NCI-H2196 treated with DMSO at 0.1 percent for 48 hours (cell line): ENCODE results near the gene PBX3.

ENCODE experiments used
- DNase-seq: peaks from one replicate; lab custom pipeline; 2025; ENCODE audit not compliant: unreplicated experiment; lab: John Stamatoyannopoulos, UW

Gene PBX3

GRCh38 chr9:125747053-125747764 lies at the start of gene PBX3:
TSS of gene PBX3 (plus strand) at chr9:125747373.
- peak; percentile 23 for DNase-seq

DNA sequence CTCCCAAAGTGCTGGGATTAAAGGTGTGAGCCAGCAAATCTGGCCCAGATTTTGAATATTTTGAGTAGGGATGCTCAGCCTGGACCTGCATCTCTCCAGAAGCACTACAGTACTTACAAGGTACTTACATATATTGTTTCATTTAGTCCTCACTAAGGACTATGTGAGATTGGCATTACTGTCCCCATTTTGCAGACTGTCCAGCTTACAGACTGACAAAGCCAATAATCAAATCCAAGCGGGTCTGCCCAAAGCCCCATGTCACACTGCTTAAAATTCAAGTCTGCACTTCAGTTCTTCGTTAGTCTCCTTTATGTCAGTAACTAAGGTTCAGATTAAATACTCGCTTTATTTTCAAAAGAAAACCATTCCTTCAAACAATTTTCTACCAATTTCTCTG lies 47.3 kb upstream of the PBX3 start:
- no peak for DNase-seq

GRCh38 chr9:125700791-125701190 lies 46.4 kb upstream of the PBX3 start:
- no peak for DNase-seq

GRCh38 chr9:125701351-125701750 lies 45.8 kb upstream of the PBX3 start:
- DNase-seq: no peak

DNA sequence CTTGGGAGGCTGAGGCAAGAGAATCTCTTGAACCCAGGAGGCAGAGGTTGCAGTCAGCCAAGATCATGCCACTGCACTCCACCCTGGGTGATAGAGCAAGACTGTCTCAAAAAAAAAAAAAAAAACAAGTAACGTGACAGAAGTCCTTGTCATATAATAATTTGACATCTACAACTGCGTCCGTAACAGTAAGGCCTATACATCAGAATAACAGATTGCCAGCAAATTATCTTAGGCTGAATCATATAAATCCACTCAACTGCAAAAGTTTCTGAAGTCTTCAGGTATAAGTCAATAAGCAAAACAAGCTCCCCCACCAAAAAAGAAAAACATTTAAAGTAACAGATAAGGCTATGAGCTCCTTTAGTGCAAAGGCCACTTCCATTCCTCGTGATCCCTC lies 43.5 kb upstream of the PBX3 start:
- no peak for DNase-seq

- DNase-seq: no peak
Measured at GRCh38 chr9:125705893-125706292, 41.3 kb upstream of the PBX3 start.

- peak; percentile 92 for DNase-seq
Measured at GRCh38 chr9:125706651-125707471, 40.3 kb upstream of the PBX3 start, which contains the start of gene MAPKAP1. TSS of gene MAPKAP1 (minus strand) at chr9:125707208. CDS start at chr9:125672574, 34,634 bp downstream.

- DNase-seq: no peak
Measured at GRCh38 chr9:125707472-125707804, 39.7 kb upstream of the PBX3 start.

GRCh38 chr9:125726456-125727132 lies 20.6 kb upstream of the PBX3 start:
- no peak for DNase-seq

GRCh38 chr9:125730168-125730567 lies 17.0 kb upstream of the PBX3 start:
- DNase-seq: no peak

DNA sequence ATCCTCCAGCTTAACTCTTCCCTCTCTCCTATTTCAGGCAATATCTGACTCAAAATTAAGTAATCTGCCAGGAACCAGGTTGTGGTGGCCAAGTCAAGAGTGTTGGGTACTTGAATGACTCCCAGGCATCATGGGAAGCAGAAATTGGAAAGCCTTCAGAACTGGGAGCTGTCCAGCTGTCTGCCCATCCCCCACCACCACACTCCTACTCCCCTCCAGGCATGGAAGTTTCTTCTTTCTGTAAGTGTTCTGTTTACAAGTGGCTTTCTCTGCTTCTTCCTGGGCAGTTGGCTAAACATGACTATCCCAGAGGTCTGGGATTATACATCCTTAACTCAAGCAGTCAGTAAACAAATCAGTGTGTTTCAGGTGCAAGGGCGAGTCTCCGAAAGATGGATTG lies 14.6 kb upstream of the PBX3 start:
- DNase-seq: peak; percentile 12

- no peak for DNase-seq
Measured at GRCh38 chr9:125739436-125739835, 7.7 kb upstream of the PBX3 start.

- DNase-seq: no peak
Measured at GRCh38 chr9:125742657-125743056, 4.5 kb upstream of the PBX3 start.

- no peak for DNase-seq
Measured at GRCh38 chr9:125743682-125744428, 3.3 kb upstream of the PBX3 start.

DNA sequence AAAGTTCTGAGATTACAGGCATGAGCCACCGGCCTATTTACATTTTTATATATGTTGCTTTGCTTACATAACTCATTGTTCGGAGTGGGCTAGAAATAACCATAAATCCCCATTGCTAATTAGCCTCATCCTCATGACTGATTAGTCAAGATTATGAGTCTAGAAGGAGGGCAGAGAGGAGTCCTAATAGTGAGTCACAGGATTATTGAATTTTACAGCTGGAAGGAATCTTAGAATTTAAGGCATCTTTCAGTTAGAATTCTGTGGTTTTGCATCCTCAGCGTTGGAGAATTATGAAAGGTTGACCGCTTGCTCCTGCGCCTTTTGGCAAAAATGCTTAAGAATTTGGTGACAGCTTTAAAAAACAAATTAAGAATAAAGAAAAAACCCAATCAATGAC lies 2.6 kb upstream of the PBX3 start:
- DNase-seq: no peak

DNA sequence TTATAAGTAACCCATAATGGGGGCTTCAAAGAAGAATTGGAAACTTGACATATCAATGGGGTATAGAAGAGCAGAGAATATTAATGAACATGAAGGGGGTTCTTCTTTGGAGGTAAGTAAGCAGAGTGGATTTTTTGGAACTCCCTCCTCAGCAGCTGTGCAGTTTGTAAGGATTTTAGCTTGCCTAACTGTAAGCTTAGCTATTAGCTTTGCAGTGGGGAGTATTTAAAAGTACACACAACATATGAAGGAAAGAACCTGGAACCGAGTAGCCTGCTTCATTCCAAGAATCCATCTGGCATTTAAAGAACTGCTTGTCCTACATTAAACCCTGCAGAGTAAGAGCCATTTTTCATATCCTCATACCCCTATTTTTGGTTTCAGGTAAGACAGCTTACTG lies 2.2 kb upstream of the PBX3 start:
- DNase-seq: no peak

- no peak for DNase-seq
Measured at GRCh38 chr9:125745682-125746016, 1.5 kb upstream of the PBX3 start.

DNA sequence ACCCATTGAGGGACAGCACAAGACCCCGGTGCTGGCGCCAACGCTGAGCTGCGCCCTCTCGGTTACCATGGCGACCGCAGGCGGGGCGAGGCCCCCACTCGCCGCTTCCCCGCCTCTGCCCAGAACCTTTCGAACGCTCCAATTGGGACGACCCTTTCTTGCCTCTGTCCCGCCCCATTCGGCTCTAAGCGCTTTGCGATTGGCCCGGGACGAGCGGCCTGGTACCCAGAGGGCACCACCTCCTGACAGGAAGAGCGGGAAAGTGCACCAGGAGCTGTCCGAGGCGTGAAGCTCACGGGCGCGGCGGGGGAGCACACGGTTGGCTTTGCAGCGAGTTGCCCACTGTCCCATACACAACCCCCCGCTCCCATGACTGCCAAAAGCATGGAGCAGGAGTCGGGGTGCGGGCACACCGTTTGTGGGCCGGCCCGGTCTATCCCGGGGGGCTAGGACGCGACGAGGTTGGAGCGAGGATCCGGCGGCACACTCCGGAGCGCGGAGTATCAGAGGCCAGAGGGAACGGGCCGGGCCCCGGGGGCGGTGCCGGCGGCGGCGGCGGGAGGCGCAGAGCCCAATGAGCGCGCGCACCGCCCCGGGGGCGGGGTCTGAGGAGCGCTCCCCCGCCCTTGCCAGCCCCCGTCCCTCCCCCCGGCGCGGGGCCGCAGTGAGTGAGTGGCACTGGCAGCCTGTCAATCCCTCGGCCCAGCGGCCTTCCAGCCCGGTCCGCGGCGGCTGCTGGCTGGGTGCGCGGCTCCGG lies 978 bp upstream of the PBX3 start:
- DNase-seq: peak; percentile 98

DNA sequence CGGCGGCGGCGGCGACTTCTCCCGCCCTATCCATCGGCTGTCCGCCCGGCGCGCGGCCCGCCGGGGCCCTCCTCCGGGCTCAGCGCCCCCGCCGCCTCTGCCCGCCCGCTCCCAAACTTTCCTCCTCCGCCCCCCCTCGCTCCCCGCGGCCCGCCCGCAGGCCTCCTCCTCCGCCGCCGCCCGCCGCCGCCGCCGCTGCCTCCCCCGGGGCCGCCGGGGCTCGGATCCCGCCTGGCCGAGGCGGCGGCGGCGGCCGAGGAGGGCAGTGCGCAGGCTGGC lies 460 bp upstream of the PBX3 start:
- no peak for DNase-seq

DNA sequence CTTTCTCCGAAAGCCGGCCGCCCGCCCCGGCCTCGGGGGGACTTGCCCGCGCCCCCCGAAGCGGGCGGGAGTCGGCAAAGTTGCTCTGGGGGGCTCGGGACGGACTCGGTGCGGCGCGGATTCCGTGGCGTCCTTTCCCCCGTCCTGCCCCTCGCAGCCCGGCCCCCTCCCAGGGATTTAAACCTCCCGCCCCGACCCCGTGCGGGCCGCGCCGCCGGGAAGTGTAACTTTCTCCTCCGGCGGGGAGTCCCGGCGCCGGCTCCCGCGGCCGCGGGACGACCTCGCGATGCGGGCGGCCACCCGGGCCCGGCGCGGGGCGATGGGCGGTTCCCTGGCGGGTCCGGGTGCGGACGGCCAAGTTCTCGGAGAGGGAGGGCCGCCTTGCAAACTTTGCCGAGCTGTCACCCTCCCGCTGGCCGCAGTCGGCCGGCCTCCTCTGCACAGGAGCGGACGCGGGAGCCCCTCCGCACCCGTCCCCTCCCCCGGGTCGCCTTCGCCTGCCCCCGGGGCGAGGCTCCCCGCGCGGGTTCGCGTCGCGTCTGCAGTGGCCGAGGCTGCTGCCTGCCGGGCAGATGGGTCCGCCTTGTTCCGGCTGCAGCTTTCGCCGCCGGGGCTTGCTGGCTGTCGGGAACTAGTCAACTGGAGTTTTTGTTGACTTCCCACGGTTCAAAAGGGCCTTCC lies 732 bp downstream of the PBX3 start:
- DNase-seq: no peak
